RWPE2 (cell line): ENCODE measurements around the gene ADAMTSL1.

ENCODE experiments used
- ATAC-seq: fragments of 200-7000 bp; cut with Tn5 transposase; 3 replicates; pipeline ENCODE4 v1.9.1; 2021; ENCODE audit warnings: low read depth
- DNase-seq: peaks from one replicate; pipeline ENCODE4 v3.0.0-alpha.2; 2020; ENCODE audit warnings: low spot score
- H3K27ac ChIP-seq: fragments of 450-650 bp; 2 replicates; pipeline ENCODE4 v1.5.1; 2017; ENCODE audit warnings: mild to moderate bottlenecking; ENCODE audit not compliant: poor library complexity, severe bottlenecking
- H3K27me3 ChIP-seq: fragments of 250-450 bp; sonication (Bioruptor Pico); 2 replicates; pipeline ENCODE4 v1.5.1; 2021; ENCODE audit warnings: mild to moderate bottlenecking, moderate library complexity; ENCODE audit not compliant: insufficient read depth, poor library complexity, severe bottlenecking
- H3K36me3 ChIP-seq: fragments of 250-450 bp; sonication (Bioruptor Pico); 2 replicates; pipeline ENCODE4 v1.5.1; 2020; ENCODE audit warnings: low read depth, mild to moderate bottlenecking, moderate library complexity
- H3K4me1 ChIP-seq: fragments of 250-450 bp; sonication (Bioruptor Pico); 2 replicates; pipeline ENCODE4 v1.5.1; 2021; ENCODE audit warnings: mild to moderate bottlenecking, moderate library complexity; ENCODE audit not compliant: insufficient read depth, poor library complexity, severe bottlenecking
- H3K4me3 ChIP-seq: fragments of 250-450 bp; sonication (Bioruptor Pico); 2 replicates; pipeline ENCODE4 v1.5.1; 2021; ENCODE audit warnings: mild to moderate bottlenecking, moderate library complexity; ENCODE audit not compliant: severe bottlenecking
- H3K9me3 ChIP-seq: fragments of 250-450 bp; sonication (Bioruptor Pico); 2 replicates; pipeline ENCODE4 v1.5.1; 2021; ENCODE audit warnings: mild to moderate bottlenecking, moderate library complexity; ENCODE audit not compliant: severe bottlenecking
- TF ChIP-seq, protein P1 (sequence below): fragments of 450-650 bp; IDR thresholded peaks from one replicate; pipeline ENCODE4 v1.5.1; 2017; ENCODE audit warnings: mild to moderate bottlenecking, moderate library complexity; ENCODE audit not compliant: poor library complexity, severe bottlenecking

Gene ADAMTSL1

DNA sequence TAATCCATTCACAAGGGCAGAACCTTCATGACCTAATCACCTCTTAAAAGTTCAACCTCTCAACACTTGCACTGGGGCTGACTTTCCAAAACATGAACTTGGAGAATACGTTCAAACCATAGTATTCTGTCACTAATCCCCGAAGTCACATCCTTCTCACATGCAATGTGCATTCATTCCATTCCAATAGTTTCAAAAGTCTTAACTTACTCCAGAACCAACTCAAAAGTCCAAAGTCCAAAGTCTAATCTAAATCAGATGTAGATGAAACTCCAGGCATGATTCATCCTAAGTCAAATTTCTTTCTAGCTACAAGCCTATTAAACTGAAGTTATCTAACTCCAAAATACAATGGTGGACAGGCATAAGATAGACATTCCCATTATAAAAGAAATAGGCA, 21.7 kb upstream of the ADAMTSL1 start:
- TF ChIP-seq, protein P1, sequence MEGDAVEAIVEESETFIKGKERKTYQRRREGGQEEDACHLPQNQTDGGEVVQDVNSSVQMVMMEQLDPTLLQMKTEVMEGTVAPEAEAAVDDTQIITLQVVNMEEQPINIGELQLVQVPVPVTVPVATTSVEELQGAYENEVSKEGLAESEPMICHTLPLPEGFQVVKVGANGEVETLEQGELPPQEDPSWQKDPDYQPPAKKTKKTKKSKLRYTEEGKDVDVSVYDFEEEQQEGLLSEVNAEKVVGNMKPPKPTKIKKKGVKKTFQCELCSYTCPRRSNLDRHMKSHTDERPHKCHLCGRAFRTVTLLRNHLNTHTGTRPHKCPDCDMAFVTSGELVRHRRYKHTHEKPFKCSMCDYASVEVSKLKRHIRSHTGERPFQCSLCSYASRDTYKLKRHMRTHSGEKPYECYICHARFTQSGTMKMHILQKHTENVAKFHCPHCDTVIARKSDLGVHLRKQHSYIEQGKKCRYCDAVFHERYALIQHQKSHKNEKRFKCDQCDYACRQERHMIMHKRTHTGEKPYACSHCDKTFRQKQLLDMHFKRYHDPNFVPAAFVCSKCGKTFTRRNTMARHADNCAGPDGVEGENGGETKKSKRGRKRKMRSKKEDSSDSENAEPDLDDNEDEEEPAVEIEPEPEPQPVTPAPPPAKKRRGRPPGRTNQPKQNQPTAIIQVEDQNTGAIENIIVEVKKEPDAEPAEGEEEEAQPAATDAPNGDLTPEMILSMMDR: no peak
- ATAC-seq (no peak), DNase-seq (no peak)
- no peak overlapping the region for H3K4me3 ChIP-seq
- no peaks in the 10 kb centered on the region for H3K9me3 ChIP-seq
- H3K27me3 ChIP-seq: no peaks in the 10 kb centered on the region
- H3K36me3 ChIP-seq: no peaks in the 10 kb centered on the region
- H3K4me1 ChIP-seq: peaks cover 5% of the 10 kb centered on the region
- no peak overlapping the region for H3K27ac ChIP-seq

DNA sequence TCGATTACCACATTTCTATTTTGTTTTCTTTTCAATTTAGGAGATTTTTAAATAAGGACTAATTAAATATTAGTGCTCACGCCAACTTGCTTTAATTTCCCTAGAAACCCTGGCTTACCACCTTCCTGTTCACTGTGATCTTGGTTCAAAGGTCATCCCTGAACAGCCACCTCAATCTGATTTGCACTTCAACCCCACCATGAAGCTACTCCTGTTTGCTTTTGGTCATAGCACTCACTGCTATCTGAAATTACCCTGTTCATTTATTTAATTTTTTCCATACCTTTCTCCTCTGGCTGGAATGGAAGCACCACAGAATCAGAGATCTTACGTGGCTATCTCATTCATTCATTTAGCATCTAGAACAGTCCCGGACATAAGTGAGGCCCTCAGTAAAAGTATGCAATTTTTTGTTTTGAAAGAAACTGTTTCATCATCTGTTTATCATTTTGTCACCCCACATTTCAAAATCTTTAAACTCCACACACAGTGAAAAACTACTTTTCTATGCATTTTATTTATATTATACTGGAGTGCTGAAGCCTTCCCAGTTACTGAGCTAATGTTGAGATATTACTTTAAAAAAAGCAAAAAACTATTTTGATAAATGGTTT, 17.2 kb upstream of the ADAMTSL1 start:
- Histone ChIP-seq H3K27me3 (no peaks in the 10 kb centered on the region), H3K36me3 (no peaks in the 10 kb centered on the region), H3K4me3 (no peak overlapping the region), H3K4me1 (peaks cover 37% of the 10 kb centered on the region), H3K9me3 (no peaks in the 10 kb centered on the region), H3K27ac (peak overlapping the region; percentile 84)
- ATAC-seq: no peak
- DNase-seq: no peak
- TF ChIP-seq, protein P1: no peak

DNA sequence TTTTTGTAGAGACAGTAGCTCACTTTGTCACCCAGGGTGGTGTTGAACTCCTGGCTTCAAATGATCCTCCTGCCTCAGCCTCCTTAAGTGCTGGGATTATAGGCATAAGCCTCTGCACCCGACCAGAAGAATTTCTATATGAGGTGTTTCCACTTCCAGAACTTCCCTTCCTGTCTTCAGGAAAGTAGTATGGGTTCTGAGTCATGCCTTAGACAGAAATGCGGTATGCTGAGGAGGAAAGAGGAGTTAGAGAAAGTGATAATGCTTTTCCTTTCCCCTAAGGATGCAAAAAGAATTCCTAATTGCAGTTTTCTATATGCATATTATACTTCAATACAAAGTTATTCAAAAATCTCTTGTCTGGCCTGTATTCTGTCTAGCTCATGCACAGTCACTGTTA, 16.4 kb upstream of the ADAMTSL1 start:
- H3K36me3 ChIP-seq: no peaks in the 10 kb centered on the region
- H3K9me3 ChIP-seq: no peaks in the 10 kb centered on the region
- peak overlapping the region; percentile 84 for H3K27ac ChIP-seq
- TF ChIP-seq, protein P1: no peak
- peaks cover 37% of the 10 kb centered on the region for H3K4me1 ChIP-seq
- ATAC-seq (peak; percentile 55), DNase-seq (no peak)
- H3K4me3 ChIP-seq: no peak overlapping the region
- H3K27me3 ChIP-seq: no peaks in the 10 kb centered on the region

DNA sequence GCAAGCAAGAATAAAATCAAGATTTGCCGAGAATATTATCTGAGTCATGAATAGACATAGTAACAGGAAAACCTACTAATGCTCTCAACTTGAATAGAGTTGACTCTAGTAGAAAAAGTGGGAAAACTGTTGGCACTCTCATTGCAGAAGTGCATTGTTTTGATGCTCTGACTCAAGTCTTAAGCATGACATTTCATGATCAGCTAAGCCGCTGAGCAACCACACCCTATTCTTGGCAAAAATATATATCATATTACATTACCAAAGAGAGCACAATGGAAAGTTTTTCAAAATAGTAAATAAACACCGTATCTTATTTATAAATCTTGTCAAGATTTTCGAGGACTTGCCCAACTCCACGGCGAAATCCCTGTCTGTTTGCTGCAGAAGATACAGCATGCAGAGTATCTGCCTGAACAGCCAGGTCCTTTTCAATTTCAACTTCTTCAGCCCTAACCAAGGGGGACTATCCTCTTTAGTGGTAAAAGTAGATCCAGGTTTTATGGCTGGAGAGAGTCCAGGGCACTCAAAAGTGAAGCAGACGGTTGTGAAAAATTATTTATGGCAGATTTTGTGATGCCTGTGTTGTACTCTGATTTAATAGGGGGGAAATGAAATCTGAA, 13.9 kb upstream of the ADAMTSL1 start:
- TF ChIP-seq, protein P1: no peak
- Histone ChIP-seq H3K27ac (peak overlapping the region; percentile 84), H3K27me3 (no peaks in the 10 kb centered on the region), H3K9me3 (no peaks in the 10 kb centered on the region), H3K4me3 (no peak overlapping the region), H3K4me1 (peaks cover 42% of the 10 kb centered on the region), H3K36me3 (no peaks in the 10 kb centered on the region)
- DNase-seq: no peak
- peak; percentile 92 for ATAC-seq

DNA sequence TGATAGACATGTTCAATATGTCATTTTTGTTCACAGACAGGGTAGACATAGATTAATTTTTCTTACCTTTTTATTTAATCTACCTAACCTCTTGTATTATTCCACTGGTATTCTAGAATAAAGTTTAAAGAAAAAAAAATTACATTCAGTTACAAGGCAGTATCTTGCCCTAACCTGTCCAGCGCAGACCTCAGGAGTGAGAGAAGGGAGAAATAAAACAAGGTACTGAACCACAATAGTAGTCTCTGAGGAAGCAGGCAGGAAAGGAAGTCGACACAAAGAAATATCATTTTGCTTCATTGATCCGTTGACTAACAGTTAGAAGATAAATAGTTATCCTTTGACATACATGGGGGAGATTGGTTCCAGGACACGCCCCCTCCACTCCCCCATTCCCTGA, 12.5 kb upstream of the ADAMTSL1 start:
- no peak overlapping the region for H3K4me3 ChIP-seq
- TF ChIP-seq, protein P1: no peak
- H3K4me1 ChIP-seq: peaks cover 46% of the 10 kb centered on the region
- H3K9me3 ChIP-seq: no peaks in the 10 kb centered on the region
- H3K36me3 ChIP-seq: no peaks in the 10 kb centered on the region
- ATAC-seq: no peak
- no peaks in the 10 kb centered on the region for H3K27me3 ChIP-seq
- peak overlapping the region; percentile 84 for H3K27ac ChIP-seq
- no peak for DNase-seq
